Hippocampal formation (tissue), 2 donors: ENCODE results near the gene CYSTM1.

Source experiments
- DNase-seq, 2 donors: peaks; one replicate each; lab custom pipeline; 2025; lab: John Stamatoyannopoulos, UW

CYSTM1 gene

GRCh38 chr5:140258016-140258415 is 83.0 kb downstream of the CYSTM1 start:
- no peak for DNase-seq

DNA sequence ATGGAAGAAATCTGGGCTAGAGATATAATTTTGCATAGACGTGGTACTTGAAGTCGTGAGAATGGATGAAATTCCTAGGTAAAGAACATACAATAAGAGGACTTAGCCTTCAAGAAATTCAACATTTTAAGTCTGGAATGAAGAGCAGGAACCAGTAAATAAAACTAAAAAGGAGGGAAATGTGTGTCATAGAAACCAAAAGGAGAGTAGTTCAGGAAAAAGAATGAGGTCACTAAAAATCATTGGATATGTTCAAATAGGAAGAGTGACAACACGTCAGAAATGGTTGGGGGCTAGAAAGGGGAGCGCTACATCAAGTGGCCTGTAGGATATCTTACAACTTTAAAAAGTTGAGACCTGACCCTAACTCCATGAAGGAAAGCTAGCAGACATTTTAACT is 83.9 kb downstream of the CYSTM1 start:
- DNase-seq: no peak

GRCh38 chr5:140259500-140259899 is 84.5 kb downstream of the CYSTM1 start:
- DNase-seq: no peak

- DNase-seq: no peak
These were observed 85.2 kb downstream of the CYSTM1 start for GRCh38 chr5:140260089-140260656.

- DNase-seq: peak; percentile 33 to 73
These were observed 86.6 kb downstream of the CYSTM1 start for GRCh38 chr5:140261403-140262171.

- DNase-seq: no peak
These were observed 87.2 kb downstream of the CYSTM1 start for GRCh38 chr5:140262221-140262620.

- no peak for DNase-seq
These were observed 87.9 kb downstream of the CYSTM1 start for GRCh38 chr5:140262839-140263238.

GRCh38 chr5:140265845-140266244 is 90.9 kb downstream of the CYSTM1 start:
- no peak for DNase-seq

DNA sequence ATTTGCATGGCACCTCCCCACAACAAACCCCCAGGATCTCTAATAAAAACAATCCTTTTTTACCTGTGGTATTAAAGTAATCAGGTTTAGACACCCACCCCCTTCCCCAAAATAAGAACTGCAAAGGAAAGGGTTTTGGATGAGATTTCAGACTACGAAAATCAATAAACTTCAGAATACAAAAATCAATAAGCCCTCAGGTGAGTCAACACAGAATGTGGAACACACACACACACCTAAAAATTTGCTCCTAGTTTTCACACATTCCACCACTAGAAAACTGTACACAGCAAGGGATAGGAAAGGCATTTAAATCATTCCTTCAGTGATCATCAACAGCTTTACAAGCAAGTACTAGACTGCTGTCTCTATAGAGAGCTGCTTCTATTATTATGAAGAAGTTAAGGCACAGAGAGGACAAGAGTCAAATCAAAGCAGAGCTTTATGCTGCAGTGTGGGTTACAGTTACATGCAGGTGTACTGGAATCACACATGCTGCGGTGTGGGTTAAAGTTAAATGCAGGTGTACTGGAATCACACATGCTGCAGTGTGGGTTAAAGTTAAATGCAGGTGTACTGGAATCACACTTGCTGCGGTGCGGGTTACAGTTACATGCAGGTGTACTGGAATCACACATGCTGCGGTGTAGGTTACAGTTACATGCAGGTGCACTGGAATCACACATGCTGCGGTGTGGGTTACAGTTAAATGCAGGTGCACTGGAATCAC is 91.6 kb downstream of the CYSTM1 start:
- no peak for DNase-seq

DNA sequence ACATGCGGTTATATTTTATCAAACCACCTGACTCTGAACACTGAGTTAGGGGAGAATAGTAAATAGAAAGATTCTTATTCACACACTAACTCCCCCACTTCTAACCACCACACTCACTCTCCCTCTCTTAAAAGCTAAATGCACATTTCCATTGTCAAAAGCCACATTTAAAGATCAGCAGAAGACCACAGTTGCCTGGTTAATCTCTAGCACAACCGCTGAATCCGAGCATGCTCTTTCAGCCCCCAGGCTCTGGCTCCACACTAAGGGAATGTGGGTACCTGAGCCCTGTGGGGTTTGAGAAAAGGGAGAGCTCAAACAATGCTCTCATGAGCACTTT is 92.2 kb downstream of the CYSTM1 start:
- DNase-seq: no peak

DNA sequence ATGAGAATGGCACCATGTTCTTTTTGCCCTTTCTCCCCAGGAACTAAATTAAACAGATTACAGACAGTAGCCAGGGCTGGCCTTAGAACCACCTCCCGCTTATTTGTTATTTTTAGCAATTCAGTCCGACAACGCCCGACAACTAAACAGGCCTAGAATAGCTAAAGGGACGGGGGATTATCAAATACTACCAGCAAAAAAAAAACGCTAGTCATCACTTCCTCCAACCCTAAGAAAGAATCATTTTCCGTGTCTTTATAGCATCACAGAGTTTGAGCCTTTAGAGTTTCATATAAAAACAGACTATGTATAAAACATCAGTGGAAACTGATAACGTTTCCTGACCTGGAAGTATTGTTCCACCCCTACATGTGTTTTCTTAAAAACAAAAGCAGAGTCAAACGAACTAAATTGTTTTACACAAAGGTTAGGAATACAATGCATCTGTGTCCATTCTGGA is 92.6 kb downstream of the CYSTM1 start:
- DNase-seq: no peak

- DNase-seq: no peak
These were observed 95.0 kb downstream of the CYSTM1 start for GRCh38 chr5:140270008-140270407.

GRCh38 chr5:140273401-140273877 is 98.5 kb downstream of the CYSTM1 start:
- DNase-seq: no peak

- DNase-seq: no peak
These were observed 100.8 kb downstream of the CYSTM1 start for GRCh38 chr5:140275837-140276236.

GRCh38 chr5:140282266-140282665 is 107.3 kb downstream of the CYSTM1 start:
- no peak for DNase-seq

DNA sequence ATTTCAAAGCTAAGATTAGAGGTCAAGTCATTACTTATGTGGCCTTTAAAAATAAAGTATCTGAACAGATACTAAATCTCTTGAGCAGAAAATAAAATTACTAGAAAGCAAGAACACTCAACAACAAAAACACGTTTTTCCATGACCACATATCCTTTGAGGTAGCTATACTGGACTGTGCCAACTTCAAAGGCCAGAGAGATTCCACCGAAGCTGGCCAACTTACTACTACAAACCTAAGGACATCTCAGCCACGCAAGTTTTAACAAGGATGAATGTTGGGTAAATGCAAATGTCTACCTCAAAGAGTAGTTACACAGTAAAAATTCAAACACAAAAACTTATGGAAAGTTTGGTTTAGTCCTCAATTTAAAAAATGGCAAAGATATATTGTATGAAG is 109.0 kb downstream of the CYSTM1 start:
- DNase-seq: no peak

GRCh38 chr5:140286424-140286823 is 111.4 kb downstream of the CYSTM1 start:
- DNase-seq: no peak

DNA sequence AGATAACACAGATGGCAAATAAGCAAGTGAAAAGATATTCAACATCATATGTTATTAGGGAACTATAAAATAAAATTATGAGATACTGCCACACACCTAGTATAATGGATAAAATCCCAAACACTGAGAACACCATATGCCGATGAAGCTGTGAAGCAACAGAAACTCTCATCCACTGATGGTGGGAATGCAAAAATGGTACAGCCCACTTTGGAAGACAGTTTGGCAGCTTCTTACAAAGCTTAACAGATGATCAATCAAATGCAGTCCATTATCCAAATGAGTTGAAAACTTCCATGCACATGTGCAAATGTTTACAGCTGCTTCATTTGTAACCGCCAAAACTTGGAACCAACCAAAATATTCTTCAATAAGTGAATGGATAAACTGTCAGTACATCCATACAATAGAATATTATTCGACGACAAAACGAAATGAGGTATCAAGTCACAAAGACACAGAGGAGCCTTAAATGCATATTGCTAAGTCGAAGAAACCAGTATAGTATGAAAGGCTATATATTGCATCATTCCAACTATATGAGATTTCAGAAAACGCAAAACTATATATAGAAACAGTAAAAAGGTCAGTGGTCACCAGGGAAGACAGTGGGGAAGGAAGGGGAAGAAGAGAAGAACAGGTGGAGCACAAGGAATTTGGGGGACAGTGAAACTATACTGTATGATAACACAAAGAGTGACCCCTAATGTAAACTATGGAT is 113.0 kb downstream of the CYSTM1 start:
- no peak for DNase-seq

- DNase-seq: no peak
These were observed 117.4 kb downstream of the CYSTM1 start for GRCh38 chr5:140292212-140293036.
